Erythroblast (primary cell): Measurements from ENCODE around the gene FNDC3B.

Source experiments
- GATA1 ChIP-seq: IDR thresholded peaks from 2 replicates; pipeline ENCODE4 v1.6.1; 2011; ENCODE audit warnings: low read depth, mild to moderate bottlenecking, control low read depth, low read length, moderate library complexity
- POLR2A ChIP-seq: IDR thresholded peaks from 2 replicates; pipeline ENCODE4 v1.6.1; 2011; ENCODE audit warnings: mild to moderate bottlenecking, low read length

GRCh38 chr3:172030181-172030580 is 9.2 kb upstream of the FNDC3B start:
- TF ChIP-seq POLR2A (no peak), GATA1 (no peak)
